HG03442 (cell line): ENCODE data around the gene ATP4A.
A peak's percentile ranks its signal among the peaks of the same experiment; 100 is the strongest.

Experiments
- ATAC-seq: cut with Tn5 transposase; IDR thresholded peaks from one replicate; pipeline ENCODE4 v1.9.1; 2021; ENCODE audit warnings: mild to moderate bottlenecking, moderate library complexity; ENCODE audit not compliant: unreplicated experiment

Gene ATP4A

DNA sequence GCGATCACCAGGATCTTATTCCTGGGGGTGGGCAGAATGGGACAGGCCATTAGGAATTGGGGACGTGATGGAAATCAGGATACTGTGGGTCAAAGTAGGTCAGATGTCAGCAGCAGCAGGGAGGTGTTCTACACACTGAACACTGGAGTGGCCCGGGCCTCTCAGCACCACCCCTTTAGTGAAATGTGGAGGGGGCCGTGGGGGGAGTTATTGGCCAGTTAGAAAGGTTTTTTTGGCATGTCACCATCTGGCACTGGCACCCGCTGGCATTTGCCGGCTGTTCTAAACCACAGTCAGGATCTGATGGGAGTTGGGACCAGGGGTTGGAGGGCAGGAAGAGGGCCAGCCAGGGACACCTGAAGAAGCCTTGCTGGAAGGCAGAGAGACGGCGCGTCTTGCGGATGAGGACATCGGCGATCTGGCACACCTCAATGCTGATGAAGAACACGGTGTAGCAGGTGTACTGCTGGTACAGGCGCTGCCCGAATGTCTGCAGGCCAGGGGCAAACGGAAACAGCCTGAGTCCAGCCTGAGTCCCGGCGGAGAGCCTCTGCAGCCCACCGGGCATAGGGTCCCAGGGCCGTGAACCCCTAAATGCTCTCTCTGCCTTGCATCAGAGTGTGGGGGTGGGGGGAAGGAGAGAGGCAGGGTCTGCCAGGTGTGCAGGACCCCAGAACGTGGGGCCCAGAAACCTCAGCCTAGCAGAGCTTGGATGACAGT lies 12.2 kb downstream of the ATP4A start:
- no peak for ATAC-seq

GRCh38 chr19:35549879-35550523 lies 13.5 kb downstream of the ATP4A start:
- ATAC-seq: no peak

DNA sequence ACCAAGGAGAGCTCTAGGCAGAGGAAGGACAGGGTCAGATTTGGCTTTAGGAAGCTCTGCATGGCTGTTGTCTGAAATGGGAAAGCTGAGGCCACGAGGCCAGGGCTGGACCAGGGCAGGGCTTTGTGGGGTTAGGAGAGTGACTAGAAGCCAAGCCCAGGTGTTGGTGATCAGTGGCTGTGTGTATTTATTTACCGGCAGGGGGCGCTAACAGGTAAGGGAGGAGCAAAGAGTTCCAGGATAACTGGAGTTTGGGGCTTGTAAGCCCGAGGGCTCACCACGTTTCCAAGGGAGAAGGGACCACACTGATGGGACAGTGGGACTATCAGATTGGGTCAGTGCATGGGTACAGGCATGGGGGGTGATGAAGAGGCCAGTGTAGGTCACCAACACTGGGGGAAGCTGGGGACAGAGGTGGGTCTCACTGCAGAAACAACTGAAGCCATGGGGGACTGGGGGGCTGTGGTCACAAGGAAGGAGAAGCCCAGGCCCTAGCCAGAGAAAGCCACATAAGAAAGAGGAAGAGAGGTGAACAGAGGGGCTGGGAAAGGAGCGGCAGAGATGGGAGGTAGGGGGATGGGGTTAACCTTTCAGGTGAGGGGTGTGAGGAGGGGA lies 14.2 kb downstream of the ATP4A start:
- no peak for ATAC-seq

- no peak for ATAC-seq
Measured at GRCh38 chr19:35546532-35546931, 16.9 kb downstream of the ATP4A start.

DNA sequence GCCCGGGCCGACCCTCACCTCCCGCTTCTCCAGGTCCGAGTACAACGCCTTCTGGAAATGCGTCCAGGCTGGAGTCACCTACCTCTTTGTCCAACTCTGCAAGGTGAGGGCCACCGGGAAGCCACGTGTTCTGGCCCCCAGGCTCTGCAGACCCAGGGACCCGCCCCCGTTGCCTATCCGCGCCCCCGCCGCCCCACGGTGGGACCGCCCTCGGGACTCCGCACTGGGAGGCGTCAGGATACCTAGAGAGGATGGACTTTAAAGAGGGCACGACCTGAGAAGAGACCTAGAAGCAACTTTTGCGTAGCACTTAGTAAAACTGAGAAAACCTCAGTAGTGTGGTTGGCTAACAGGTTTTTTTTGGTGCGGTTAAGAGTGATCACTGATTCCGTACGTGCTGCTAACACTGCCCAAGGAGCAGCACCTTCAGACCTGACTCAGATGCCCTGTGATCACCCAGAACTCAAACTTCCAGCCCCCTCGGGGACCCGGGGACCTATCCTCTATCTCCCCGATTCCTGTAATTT lies 17.5 kb downstream of the ATP4A start:
- peak; percentile 38 for ATAC-seq

- peak; percentile 72 for ATAC-seq
Measured at GRCh38 chr19:35545001-35545854, 18.2 kb downstream of the ATP4A start, which contains the start of gene TMEM147. TSS of gene TMEM147 (plus strand) at chr19:35545626. CDS start at chr19:35545740, 114 bp downstream.

- ATAC-seq: no peak
Measured at GRCh38 chr19:35544110-35544802, 19.2 kb downstream of the ATP4A start.

- ATAC-seq: no peak
Measured at GRCh38 chr19:35543280-35544109, 20.0 kb downstream of the ATP4A start.

GRCh38 chr19:35542209-35542608 lies 21.2 kb downstream of the ATP4A start:
- no peak for ATAC-seq

GRCh38 chr19:35540356-35540927 lies 23.0 kb downstream of the ATP4A start:
- ATAC-seq: no peak

DNA sequence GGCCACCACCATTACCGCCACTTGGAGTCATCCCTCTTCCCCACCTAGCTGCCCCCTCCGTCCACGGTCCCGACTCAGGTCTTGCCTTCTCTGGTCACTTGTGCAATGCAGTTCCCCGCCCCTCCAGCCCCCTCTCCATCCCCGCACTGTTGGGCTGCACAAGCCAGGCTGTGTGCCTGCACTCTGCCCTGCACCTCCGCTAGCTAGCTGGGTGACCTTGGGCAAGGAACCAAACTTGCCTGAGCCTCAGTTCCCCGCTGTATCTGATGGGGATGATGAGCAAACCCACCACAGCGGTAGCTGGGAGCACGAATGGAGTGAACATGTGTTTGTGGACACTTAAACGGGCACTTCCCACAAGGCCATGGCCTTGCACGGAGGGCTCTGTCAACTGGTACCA lies 23.6 kb downstream of the ATP4A start:
- ATAC-seq: no peak

- ATAC-seq: no peak
Measured at GRCh38 chr19:35539314-35539713, 24.1 kb downstream of the ATP4A start.

GRCh38 chr19:35534803-35535480 lies 28.5 kb downstream of the ATP4A start:
- ATAC-seq: no peak

- no peak for ATAC-seq
Measured at GRCh38 chr19:35533822-35534392, 29.6 kb downstream of the ATP4A start.

- ATAC-seq: no peak
Measured at GRCh38 chr19:35533201-35533821, 30.1 kb downstream of the ATP4A start, which contains the start of gene GAPDHS. TSS of gene GAPDHS (plus strand) at chr19:35533456. CDS start at chr19:35533528, 72 bp downstream.

DNA sequence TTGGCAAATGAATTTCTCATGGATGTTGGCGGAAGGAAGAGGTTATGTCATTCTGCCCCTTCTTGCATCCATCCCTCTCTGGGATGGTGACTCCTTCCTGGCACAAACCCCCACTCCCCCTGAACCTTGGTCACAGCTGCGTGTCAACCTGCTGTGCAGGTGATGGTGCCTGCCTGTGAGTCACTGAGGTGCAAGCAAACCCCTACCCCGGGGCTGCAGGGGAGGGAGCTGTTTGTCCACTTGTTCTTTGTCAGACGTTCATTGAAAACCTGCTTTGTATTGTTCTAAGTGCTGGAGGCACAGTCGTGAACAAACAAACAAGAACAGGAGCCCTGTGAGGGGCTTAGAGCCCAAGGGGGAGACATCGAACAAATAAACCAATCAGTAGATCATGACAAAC lies 32.2 kb downstream of the ATP4A start:
- no peak for ATAC-seq
